HG02623 (cell line): ENCODE results near the gene SYNE2.
A peak's percentile ranks its signal among the peaks of the same experiment; 100 is the strongest.
"Not testable (repeated sequence)": the region's sequence is repeated elsewhere in the genome, so short reads cannot be mapped to it uniquely, and the experiment has no call there.

Source experiments
- ATAC-seq: cut with Tn5 transposase; IDR thresholded peaks from one replicate; pipeline ENCODE4 v1.9.1; 2021; ENCODE audit warnings: moderate library complexity; ENCODE audit not compliant: unreplicated experiment

Gene SYNE2, protein sequence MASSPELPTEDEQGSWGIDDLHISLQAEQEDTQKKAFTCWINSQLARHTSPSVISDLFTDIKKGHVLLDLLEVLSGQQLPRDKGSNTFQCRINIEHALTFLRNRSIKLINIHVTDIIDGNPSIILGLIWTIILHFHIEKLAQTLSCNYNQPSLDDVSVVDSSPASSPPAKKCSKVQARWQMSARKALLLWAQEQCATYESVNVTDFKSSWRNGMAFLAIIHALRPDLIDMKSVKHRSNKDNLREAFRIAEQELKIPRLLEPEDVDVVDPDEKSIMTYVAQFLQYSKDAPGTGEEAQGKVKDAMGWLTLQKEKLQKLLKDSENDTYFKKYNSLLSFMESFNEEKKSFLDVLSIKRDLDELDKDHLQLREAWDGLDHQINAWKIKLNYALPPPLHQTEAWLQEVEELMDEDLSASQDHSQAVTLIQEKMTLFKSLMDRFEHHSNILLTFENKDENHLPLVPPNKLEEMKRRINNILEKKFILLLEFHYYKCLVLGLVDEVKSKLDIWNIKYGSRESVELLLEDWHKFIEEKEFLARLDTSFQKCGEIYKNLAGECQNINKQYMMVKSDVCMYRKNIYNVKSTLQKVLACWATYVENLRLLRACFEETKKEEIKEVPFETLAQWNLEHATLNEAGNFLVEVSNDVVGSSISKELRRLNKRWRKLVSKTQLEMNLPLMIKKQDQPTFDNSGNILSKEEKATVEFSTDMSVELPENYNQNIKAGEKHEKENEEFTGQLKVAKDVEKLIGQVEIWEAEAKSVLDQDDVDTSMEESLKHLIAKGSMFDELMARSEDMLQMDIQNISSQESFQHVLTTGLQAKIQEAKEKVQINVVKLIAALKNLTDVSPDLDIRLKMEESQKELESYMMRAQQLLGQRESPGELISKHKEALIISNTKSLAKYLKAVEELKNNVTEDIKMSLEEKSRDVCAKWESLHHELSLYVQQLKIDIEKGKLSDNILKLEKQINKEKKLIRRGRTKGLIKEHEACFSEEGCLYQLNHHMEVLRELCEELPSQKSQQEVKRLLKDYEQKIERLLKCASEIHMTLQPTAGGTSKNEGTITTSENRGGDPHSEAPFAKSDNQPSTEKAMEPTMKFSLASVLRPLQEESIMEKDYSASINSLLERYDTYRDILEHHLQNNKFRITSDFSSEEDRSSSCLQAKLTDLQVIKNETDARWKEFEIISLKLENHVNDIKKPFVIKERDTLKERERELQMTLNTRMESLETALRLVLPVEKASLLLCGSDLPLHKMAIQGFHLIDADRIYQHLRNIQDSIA (N-terminal part only)

DNA sequence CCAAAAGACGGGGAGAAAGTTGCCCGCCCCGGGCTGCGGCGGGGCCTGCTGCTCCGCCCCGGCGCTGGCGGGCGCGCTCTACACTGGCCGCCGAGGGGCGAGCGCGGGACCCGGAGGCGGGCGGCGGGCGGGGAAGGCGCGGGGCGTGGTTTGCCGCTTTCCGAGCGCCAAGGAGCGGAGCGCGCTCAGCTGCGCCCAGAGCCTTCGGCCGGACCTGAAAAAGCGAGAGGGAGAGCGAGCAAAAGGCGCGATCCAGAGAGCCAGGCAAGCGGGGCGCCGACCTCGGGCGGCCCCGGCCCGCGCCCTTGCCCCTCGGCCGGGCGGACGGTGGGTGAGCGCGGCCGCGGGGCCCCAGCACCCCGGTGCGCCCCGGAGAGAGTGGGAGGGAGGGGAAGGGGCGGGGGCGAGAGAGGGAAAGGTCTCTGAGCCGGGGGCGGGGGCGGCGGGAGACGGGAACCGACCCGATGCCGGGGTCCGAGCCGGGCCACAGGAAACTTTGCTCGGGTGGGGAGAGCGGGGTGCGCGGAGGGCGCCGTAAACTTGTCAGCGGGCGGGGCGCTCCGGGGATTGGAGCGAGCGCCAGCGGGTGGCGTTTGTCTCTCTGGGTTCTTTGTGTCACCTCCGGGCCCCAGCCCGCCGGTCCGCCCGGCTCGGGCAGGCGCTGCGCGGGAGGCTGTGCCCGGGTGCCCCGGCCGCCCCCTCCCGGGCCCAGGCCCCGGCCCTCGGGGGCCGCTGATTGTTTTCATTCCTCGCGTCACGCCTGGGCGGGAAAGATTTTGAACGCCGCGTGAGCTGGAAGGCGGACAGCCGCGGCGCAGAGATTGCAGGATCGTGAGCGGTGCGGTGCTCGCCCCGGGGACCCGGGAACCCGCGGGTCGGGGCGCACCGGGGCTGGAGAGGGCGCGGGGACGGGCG lies at the start of gene SYNE2:
Gene SYNE2 (plus strand): TSS at position 188 of the 915 bp plus-strand sequence. CDS start 56,145 bp downstream, outside the sequence.
- peak; percentile 82 for ATAC-seq

GRCh38 chr14:63803221-63803791 lies 49.5 kb upstream of the SYNE2 start:
- ATAC-seq, result not testable (repeated sequence)

DNA sequence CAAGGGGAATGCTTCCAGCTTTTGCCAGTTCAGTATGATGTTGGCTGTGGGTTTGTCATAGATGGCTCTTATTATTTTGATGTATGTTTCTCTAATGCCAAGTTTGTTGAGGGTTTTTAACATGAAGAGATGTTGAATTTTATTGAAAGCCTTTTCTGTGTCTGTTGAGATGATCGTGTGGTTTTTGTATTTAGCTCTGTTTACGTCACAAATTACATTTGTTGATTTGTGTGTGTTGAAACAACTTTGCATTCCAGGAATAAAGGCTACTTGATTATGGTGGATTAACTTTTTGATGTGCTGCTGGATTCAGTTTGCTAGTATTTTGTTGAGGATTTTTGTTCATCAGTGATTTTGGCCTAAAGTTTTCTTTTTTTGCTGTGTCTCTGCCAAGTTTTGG lies 46.7 kb upstream of the SYNE2 start:
- ATAC-seq, result not testable (repeated sequence)

- ATAC-seq, result not testable (repeated sequence)
These were observed 41.1 kb upstream of the SYNE2 start for GRCh38 chr14:63811692-63812091.

GRCh38 chr14:63833728-63834127 lies 19.1 kb upstream of the SYNE2 start:
- ATAC-seq, result no peak

- no peak for ATAC-seq
These were observed 11.8 kb upstream of the SYNE2 start for GRCh38 chr14:63840981-63841380.

GRCh38 chr14:63843796-63844195 lies 9.0 kb upstream of the SYNE2 start:
- ATAC-seq, result no peak

- ATAC-seq, result no peak
These were observed 3.9 kb upstream of the SYNE2 start for GRCh38 chr14:63848890-63849289.

DNA sequence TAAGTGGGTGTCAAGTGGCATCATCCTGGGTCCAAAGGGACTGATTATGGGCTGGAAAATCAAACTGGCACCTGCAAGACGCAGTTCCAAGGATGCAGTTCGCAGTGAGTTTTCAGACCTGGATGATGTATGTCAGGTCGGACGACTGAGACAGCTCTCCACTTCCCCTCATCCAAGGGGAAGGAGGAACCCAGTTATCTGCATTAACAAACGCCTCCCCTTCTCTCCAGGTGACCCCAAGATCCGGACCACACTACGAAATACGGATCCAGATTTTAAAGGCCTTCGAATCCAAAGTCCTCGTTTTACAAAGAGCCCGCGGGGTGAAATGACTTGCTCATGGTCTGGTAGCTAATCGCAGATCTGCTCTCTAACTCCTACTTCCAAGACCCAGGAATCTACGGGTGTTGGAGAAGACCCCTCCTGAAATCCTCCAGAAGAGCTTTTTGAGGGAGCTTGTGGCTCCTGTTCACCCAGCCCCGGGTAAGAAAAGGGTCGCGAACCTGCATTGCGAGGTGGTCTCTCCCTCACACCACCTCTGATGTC lies 460 bp upstream of the SYNE2 start:
- no peak for ATAC-seq

GRCh38 chr14:63853831-63854293 lies 1.1 kb downstream of the SYNE2 start:
- no peak for ATAC-seq

DNA sequence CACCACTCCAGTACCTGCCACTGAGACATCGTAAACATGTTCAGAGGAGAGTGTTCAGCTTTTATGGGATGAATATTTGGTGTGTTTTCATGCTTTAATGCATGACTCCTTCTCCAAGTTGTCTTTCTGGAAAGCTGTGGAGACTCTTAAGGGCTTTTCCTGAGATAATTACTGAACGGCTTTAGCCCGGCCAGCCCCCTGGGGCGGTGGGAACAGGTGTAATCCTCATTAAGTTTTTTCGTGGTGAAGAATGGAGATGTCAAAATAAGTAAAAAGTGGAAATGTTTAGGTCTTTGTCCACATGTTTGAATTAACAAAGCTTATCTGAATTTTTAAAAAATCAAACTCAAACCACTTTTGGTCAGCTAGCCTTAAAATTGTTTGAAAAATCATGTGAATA lies 1.5 kb downstream of the SYNE2 start:
- ATAC-seq, result no peak

DNA sequence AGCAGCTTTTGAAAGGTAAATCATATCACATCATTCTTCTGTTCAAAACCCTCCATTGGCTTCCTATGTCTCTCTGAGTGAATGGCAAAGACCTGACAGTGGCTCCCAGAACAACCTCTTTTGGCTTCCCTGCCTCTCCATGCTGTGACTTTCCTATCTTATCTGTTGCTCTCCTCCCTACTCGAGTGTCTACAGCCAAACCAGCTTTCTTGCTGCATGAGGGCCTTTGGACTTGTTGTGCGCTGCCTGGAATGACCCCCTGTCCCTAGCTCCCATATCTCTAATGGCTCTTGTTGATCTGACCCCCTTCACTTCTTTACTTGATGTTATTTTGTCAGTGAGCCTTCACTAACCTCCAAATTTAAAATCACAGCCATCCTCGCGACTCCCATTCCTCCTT lies 2.5 kb downstream of the SYNE2 start:
- ATAC-seq, result no peak

GRCh38 chr14:63857466-63858030 lies 4.7 kb downstream of the SYNE2 start:
- no peak for ATAC-seq

DNA sequence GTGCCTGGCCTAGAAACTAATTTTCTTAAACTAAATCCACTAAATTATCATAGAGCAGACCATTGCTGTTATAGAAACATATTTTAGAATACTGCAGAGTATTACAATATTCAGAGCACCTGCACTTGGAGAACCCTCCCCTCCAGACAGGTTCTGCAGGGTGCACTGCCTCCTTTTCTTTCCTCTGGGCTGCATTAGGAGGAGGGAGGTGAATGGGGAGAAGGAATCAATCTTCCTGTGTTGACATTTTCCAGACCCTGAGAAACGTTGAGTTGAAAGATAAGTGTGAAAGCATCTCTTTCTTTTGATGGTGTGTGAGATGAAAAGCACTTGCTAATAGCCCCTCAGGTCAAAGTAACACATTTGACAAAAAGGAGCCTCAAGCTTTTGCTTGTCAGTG lies 7.3 kb downstream of the SYNE2 start:
- no peak for ATAC-seq

DNA sequence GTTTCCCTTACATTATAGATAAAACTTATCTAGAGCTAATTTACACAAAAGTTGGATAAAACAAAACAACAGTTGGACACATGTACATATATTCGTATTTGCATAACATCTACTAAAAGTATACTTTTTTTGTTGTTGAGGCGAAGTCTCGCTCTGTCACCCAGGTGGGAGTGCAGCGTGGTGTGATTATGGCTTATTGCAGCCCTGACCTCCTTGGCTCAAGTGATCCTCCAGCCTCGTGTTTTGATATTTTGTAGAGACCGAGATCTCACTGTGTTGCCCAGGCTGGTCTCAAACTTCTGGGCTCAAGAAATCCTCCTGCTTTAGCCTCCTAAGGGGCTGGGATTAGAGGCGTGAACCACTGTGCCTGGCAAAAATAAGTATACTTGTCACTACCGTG lies 9.4 kb downstream of the SYNE2 start:
- no peak for ATAC-seq

GRCh38 chr14:63863004-63863403 lies 10.2 kb downstream of the SYNE2 start:
- no peak for ATAC-seq

GRCh38 chr14:63864775-63865174 lies 12.0 kb downstream of the SYNE2 start:
- not testable (repeated sequence) for ATAC-seq

DNA sequence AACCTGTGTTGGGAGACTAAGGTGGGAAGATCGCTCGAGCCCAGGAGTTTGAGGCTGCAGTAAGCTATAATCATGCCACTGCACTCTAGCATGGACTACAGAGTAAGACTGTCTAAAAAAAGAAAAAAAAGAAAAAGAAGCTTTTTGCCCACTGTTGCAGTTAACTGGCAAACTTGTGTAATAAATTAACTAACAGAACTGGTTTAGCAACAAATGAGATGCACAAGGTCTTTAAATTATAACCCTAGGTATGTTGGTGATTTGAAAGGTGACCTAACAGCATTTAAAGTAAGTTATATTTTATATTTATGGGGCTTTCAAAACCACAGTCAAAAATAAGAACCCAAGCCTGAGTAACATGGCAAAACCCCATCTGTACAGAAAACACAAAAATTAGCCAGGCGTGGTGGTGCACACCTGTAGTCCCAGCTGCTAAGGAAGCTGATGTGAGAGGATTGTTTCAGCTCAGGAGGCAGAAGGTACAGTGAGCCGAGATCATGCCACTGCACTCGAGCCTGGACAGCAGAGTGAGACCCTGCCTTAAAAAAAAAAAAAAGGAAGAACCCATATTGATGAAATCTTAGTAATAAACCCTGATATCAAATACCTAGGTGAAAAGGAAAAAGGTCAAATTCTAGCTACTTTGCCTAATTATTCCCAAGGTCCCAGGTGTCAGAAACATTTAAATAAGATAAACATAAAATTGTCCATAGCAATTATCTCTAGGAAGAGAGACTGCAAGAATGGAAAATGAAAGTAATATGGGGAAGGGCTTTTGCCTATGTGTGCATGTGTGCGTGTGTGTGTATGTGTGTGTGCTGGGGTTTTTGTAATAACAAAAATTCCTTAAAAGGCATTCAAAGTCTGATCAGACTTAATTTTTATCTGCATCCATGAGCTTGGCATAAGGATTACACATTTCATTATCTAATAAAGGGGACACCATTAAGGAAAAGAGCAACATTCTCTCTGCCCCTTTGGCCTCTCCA lies 15.4 kb downstream of the SYNE2 start:
- peak; percentile 26 for ATAC-seq
